Measurements from ENCODE around the gene PDE4DIP. TPM values are rescaled to one million over a fixed set of nuclear protein-coding genes. Genes with fewer than 3 reads are reported as not detected.
"Not testable (repeated sequence)": the region's sequence is repeated elsewhere in the genome, so short reads cannot be mapped to it uniquely, and the experiment has no call there.

The PDE4DIP gene
- total and polyA plus RNA-seq, 4 donors = 131 to 249 (median 215) TPM

- DNase-seq (ENCODE audit: low read depth in 4 of 6, low spot score in 6 of 6); H3K4me1 ChIP-seq (ENCODE audit: control insufficient read depth, insufficient read depth, low read length); H3K27me3 ChIP-seq (ENCODE audit: control insufficient read depth, insufficient read depth, low read length); H3K9me3 ChIP-seq (ENCODE audit: control insufficient read depth, insufficient read depth, low read length); H3K4me3 ChIP-seq (ENCODE audit: low read depth, low read length); H3K27ac ChIP-seq (ENCODE audit: low read depth, low read length); H3K36me3 ChIP-seq (ENCODE audit: control insufficient read depth, insufficient read depth, low read length): not testable (repeated sequence)
- WGBS (ENCODE audit: insufficient coverage) = no CpG with 5 or more reads among the region's 3 CpGs
Measured at GRCh38 chr1:149018577-149018976, 174.3 kb downstream of the PDE4DIP start.

GRCh38 chr1:149024327-149024726, 180.1 kb downstream of the PDE4DIP start:
- H3K36me3 ChIP-seq (ENCODE audit: control insufficient read depth, insufficient read depth, low read length); DNase-seq (ENCODE audit: low read depth in 4 of 6, low spot score in 6 of 6): not testable (repeated sequence)
- WGBS (ENCODE audit: insufficient coverage) = no CpG with 5 or more reads among the region's 3 CpGs

GRCh38 chr1:149033916-149034315, 189.7 kb downstream of the PDE4DIP start:
- no CpG with 5 or more reads among the region's 3 CpGs for WGBS (ENCODE audit: insufficient coverage)
- not testable (repeated sequence) for H3K27me3 ChIP-seq (ENCODE audit: control insufficient read depth, insufficient read depth, low read length); H3K9me3 ChIP-seq (ENCODE audit: control insufficient read depth, insufficient read depth, low read length); H3K36me3 ChIP-seq (ENCODE audit: control insufficient read depth, insufficient read depth, low read length); H3K4me1 ChIP-seq (ENCODE audit: control insufficient read depth, insufficient read depth, low read length); H3K27ac ChIP-seq (ENCODE audit: low read depth, low read length); DNase-seq (ENCODE audit: low read depth in 4 of 6, low spot score in 6 of 6); H3K4me3 ChIP-seq (ENCODE audit: low read depth, low read length)

More at GRCh38 chr1:149024327-149024726, 180.1 kb downstream of the PDE4DIP start:
- H3K4me3 ChIP-seq (ENCODE audit: low read depth, low read length); H3K27me3 ChIP-seq (ENCODE audit: control insufficient read depth, insufficient read depth, low read length); H3K4me1 ChIP-seq (ENCODE audit: control insufficient read depth, insufficient read depth, low read length); H3K27ac ChIP-seq (ENCODE audit: low read depth, low read length); H3K9me3 ChIP-seq (ENCODE audit: control insufficient read depth, insufficient read depth, low read length): not testable (repeated sequence)

GRCh38 chr1:149043056-149043455, 198.8 kb downstream of the PDE4DIP start:
- H3K27me3 ChIP-seq (ENCODE audit: control insufficient read depth, insufficient read depth, low read length); H3K36me3 ChIP-seq (ENCODE audit: control insufficient read depth, insufficient read depth, low read length); H3K9me3 ChIP-seq (ENCODE audit: control insufficient read depth, insufficient read depth, low read length); DNase-seq (ENCODE audit: low read depth in 4 of 6, low spot score in 6 of 6); H3K4me1 ChIP-seq (ENCODE audit: control insufficient read depth, insufficient read depth, low read length); H3K27ac ChIP-seq (ENCODE audit: low read depth, low read length); H3K4me3 ChIP-seq (ENCODE audit: low read depth, low read length): not testable (repeated sequence)
- WGBS (ENCODE audit: insufficient coverage) = no CpG with 5 or more reads among the region's 4 CpGs

- H3K27ac ChIP-seq (ENCODE audit: low read depth, low read length); DNase-seq (ENCODE audit: low read depth in 4 of 6, low spot score in 6 of 6); H3K27me3 ChIP-seq (ENCODE audit: control insufficient read depth, insufficient read depth, low read length); H3K36me3 ChIP-seq (ENCODE audit: control insufficient read depth, insufficient read depth, low read length); H3K4me3 ChIP-seq (ENCODE audit: low read depth, low read length); H3K4me1 ChIP-seq (ENCODE audit: control insufficient read depth, insufficient read depth, low read length); H3K9me3 ChIP-seq (ENCODE audit: control insufficient read depth, insufficient read depth, low read length): not testable (repeated sequence)
- no CpG with 5 or more reads among the region's 3 CpGs for WGBS (ENCODE audit: insufficient coverage)
Measured at GRCh38 chr1:149064611-149065010, 220.4 kb downstream of the PDE4DIP start.

GRCh38 chr1:149075505-149076127, 231.4 kb downstream of the PDE4DIP start:
- no CpG with 5 or more reads among the region's 9 CpGs for WGBS (ENCODE audit: insufficient coverage)
- not testable (repeated sequence) for H3K9me3 ChIP-seq (ENCODE audit: control insufficient read depth, insufficient read depth, low read length); H3K27me3 ChIP-seq (ENCODE audit: control insufficient read depth, insufficient read depth, low read length); DNase-seq (ENCODE audit: low read depth in 4 of 6, low spot score in 6 of 6); H3K4me1 ChIP-seq (ENCODE audit: control insufficient read depth, insufficient read depth, low read length); H3K4me3 ChIP-seq (ENCODE audit: low read depth, low read length); H3K36me3 ChIP-seq (ENCODE audit: control insufficient read depth, insufficient read depth, low read length); H3K27ac ChIP-seq (ENCODE audit: low read depth, low read length)

Small RNAs within 50 kb of the gene (small RNA-seq; reads per million reads assigned to genes)
- gene RN7SKP88 (ENCODE audit: low replicate concordance) (not detected), gene RNU2-38P (ENCODE audit: low replicate concordance) (not detected)

Other genes with a start within 250 kb of the PDE4DIP start
- 10 to 100 TPM; 24.8 to 26.8 TPM for gene NBPF14, start 248.4 kb upstream of the PDE4DIP start, total RNA-seq
- 10 to 100 TPM; 10.7 to 13.2 TPM for gene NBPF14, start 248.4 kb upstream of the PDE4DIP start, polyA plus RNA-seq (ENCODE audit: insufficient read length in 2 of 2)
- 1 to 10 TPM; 2.8 to 3.3 TPM for gene NUDT4B, start 95.7 kb upstream of the PDE4DIP start, total RNA-seq
- gene NUDT4B, start 95.7 kb upstream of the PDE4DIP start, polyA plus RNA-seq (ENCODE audit: insufficient read length in 2 of 2) = not detected

Measured in spinal cord (tissue), 10 donors.